ENCODE data around the gene POLR1F.
"Not testable (repeated sequence)": the region's sequence is repeated elsewhere in the genome, so short reads cannot be mapped to it uniquely, and the experiment has no call there.

The POLR1F gene

DNA sequence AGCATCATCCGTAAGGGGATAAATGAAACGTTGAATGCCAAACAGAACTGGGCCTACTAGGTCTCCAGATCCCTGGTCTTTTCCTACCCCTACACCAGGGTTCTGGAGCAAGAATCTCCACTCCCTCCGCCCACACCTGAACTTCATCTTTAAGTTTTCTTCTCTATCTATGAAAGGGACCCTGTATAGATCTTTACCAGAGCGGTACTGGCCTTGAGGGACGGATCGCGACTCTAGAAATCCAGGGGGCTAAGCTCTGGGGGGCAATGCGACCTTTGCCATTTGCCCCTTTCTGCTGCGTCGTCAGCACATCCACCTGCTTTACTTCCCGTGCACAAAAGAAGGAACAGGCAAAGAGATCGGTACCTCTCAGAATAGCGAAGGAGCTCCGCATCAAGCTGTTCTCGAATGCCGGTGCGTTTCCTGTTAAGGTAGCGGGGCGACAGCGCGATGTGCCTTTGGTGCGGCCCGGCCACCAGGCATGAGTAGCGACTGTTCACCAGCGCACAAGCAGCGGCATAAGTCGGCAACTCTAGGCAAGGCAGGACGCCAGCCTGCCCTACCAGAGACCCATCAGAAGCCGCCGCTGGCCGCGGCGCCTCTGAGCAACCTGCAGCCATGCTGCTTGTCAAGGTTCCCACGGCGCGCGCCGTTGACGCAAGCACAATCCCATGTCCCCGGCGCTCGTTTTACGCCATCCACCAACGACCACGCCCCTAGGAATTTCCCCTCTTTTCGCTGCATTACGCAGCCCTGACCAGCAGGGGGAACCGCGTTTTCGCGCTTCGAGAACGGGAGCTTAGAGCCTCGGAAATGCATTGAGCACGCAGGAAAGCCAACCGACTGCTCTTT, at the start of gene POLR1F:
TSS of gene POLR1F (minus strand) at position 641 of the 852 bp plus-strand sequence. CDS start at position 620, 21 bp downstream.
- peak; percentile 96 for DNase-seq

DNA sequence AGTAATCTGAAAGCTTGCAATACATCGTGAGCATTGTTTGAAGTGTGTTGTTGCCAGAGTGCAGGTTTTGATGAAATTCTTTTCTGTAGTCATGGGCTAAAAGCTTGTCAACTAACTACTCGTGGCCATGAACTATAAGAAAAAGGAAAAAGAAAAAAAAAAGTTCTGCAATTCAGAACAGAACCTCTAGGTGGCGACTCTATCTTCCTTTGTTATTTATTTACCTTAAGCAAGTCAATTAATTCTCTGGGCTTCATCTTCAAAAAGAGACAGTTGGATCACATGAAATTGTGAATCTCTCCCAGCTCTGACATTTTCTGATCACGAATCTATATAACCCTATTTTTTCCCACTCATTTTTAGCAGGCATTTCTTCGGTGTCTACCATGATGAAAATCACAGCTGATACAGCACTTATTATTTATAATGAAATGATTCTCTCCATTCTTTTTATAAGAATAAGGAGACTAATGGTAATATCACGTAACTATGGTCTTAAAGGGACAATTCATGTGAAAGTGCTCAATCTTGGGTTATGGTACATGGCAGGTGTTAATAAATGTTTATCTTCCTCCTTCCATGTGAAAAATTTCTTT, 45.8 kb upstream of the POLR1F start:
- DNase-seq: peak; percentile 36

- no peak for DNase-seq
Measured at GRCh38 chr7:19752020-19752419, 43.2 kb upstream of the POLR1F start.

- no peak for DNase-seq
Measured at GRCh38 chr7:19749658-19750057, 40.8 kb upstream of the POLR1F start.

DNA sequence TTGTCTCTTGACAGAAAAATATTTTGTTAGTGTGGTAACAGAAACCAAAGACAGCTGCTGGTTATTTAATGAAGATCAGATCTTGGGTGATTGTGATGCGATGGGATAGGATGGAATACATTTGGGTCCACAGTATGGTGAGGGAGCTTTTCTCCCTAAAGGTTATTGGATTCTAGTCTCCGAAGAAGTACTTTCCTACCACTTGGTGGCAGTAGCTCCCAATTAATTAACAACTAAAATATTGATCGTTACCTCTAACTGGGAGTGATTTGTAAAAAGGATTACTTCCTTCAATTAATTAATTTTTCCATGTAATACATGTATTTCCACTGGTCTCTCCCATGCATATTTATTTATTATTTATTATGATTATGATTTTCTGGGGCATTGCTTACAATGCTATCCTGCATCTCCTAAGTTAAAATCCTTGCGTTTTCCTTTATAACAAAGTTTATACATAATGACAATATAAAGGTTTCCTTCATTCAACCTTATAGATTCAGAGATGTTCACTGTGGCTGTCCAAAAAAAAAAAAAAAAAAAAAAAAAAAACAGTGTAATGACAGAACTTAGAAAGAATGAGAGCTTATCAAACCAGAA, 39.0 kb upstream of the POLR1F start:
- peak; percentile 42 for DNase-seq

- no peak for DNase-seq
Measured at GRCh38 chr7:19744075-19744474, 35.2 kb upstream of the POLR1F start.

GRCh38 chr7:19728716-19729115, 19.9 kb upstream of the POLR1F start:
- DNase-seq: no peak

DNA sequence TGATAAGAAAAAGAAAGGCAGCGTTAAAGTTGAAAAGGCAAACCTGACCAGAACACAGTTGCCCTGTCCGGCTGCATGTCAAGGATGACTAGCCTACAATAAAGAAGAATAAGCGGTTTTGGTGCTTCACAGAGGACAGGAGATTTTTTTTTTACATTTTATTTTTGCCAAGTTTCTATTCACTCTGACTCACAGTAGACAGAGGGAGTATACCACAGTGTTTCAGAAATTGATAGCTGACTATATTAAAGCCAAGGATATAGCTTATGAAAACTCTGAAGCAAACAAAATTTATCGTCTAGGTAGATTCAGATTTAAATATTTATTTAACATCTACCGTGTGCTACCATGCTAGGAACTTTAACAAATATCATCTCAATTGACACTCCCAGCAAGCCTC, 16.9 kb upstream of the POLR1F start:
- no peak for DNase-seq

- DNase-seq: no peak
Measured at GRCh38 chr7:19715499-19715898, 6.7 kb upstream of the POLR1F start.

DNA sequence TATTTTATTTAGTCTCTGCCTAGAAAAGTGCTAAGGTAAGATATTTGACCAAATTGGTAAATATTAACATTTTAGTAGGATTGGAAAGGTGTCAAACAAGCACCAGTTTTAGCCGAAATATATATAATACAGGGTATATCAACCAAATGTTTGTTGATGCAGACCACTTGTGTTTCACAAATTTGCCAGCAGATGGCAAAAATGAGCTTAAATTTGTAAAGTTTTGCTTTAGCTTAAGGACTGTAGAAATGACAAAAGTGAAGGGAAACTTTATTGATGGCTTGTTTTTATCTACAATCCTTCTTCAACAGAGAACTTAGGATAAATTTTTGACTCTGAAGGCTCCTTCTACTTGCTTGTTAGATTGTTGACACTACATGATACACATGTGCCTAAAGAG, 4.8 kb upstream of the POLR1F start:
- no peak for DNase-seq

DNA sequence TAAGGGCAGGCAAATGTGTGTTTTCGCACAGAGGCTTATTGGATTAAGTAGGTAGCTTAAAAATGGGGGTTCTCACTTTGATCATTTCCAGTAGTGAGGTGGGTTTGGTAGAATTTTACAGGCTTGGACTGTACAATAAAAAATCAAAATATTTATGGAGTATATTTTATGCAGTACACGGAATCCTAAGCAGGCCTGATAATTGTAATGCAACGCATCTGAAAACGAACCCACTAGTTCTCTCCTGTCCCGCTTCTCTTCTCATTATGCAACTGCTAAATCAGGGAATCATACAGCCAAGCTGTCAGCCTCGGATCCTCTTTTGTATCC, 377 bp upstream of the POLR1F start:
- DNase-seq: no peak

- no peak for DNase-seq
Measured at GRCh38 chr7:19707240-19707639, 1.6 kb downstream of the POLR1F start.

- DNase-seq: no peak
Measured at GRCh38 chr7:19705663-19706062, 3.2 kb downstream of the POLR1F start.

DNA sequence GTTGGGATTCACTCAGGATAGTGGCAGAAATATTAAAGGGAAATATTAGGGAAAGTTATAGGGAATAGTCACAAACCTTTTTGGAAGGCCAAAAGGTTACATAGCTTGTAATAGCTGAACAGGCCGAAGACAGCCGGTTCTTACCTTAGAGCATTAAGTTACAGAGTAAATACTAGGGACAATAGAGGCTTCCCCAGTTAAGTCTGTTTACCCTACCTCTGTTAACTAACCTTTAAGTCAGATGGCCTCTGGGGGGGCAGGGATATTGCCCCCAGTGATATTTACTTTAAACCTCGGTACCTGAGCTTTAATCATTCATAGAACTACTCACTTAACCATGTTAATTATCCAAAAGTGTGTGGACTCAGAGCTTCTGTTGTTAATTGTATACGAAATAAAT, 7.4 kb downstream of the POLR1F start:
- peak; percentile 2 for DNase-seq

DNA sequence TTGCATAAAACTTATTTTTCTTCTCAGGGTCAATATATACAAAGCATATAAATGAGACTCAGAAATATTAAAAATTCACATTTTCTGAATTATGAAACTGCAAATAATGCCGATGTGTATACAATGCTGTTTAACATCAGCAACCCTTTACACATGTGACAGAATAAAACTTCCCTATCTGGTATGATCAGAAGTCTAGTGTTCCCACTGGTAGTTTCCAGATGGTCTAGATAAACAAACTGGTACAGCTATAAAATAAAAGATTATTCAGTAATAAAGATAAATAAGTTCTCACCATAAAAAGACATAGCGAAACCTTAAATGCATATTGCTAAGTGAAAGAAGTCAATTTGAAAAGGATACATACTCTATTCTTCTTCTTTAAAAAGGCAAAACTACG, 7.9 kb downstream of the POLR1F start:
- DNase-seq: no peak

DNA sequence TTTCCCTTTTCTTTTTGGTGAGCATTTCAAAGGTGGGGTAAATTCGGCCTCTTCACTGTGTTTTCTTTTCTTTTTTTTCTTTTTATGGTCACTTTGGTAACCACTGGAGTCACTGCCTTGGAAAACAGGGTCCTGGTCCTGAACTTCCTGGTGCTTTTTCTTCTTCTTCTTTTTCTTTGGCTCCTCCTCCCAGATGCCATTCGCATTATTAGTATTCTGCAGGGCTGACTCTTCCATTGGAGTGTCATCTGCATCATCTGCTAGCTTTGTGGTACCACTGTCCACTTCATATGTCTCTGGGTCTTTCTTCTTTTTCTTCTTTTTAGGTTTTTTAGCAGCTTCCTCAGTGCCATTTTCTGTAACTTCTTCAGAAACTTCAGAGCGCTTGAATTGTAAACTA, 10.5 kb downstream of the POLR1F start:
- DNase-seq: no peak

DNA sequence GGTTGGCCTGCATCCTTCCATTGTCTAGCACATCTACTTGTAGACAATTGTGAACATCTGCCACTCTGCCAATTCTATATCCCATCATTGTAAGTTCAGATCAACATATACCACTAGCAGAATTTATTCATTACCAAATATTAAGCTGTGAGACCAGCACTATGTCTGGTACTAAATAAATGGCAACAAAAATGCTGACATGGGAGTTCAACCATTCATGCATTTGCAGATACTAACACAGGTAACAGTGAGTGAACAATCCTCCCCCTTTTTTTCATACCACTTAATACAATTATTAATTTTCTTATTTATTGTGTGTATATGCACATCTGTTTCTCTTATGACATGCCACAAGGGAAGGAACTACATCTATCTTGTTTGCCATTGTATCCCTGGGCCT, 11.9 kb downstream of the POLR1F start:
- no peak for DNase-seq

DNA sequence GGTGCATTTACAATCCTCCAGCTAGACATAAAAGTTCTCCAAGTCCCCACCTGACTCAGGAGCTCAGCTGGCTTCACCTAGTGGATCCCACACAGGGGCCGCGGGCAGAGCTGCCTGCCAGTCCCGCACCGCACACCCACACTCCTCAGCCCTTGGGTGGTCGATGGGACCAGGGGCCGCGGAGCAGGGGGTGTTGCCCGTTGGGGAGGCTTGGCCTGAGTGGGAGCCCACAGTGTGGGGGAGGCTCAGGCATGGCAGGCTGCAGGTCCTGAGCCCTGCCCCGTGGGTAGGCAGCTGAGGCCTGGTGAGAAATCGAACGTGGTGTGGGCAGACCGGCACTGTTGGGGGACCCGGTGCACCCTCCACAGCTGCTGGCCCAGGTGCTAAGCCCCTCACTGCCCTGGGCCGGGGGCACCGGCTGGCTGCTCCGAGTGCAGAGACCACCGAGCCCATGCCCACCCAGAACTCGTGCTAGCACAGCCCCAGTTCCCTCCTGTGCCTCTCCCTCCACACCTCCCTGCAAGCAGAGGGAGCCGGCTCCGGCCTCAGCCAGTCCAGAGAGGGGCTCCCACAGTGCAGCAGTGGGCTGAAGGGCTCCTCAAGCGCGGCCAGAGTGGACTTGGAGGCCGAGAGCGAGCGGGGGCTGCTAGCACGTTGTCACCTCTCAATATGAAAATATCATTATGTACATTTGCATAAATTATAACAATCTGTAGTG, 16.6 kb downstream of the POLR1F start:
- no peak for DNase-seq

- DNase-seq: no peak
Measured at GRCh38 chr7:19690736-19691135, 18.1 kb downstream of the POLR1F start.

- not testable (repeated sequence) for DNase-seq
Measured at GRCh38 chr7:19689130-19689529, 19.7 kb downstream of the POLR1F start.

DNA sequence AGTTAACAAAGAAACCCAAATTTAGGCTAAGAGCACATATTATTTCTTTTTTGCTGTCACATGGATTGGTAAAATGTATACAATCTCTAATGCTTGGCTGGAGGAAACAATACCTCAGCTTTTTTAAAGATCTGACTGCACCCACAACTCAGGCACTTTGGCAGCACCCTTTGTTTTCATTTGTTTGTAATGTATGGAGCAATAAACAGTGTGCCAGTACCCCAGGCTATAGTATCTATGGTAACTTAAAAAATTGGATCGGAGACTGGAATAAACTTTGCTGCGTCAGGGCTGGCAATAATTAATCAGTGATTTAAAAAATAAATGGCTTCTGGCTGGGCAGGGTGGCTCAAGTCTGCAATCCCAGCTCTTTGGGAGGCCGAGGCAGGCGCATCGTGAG, 27.2 kb downstream of the POLR1F start:
- DNase-seq: no peak

GRCh38 chr7:19677180-19677579, 31.7 kb downstream of the POLR1F start:
- no peak for DNase-seq

- DNase-seq: no peak
Measured at GRCh38 chr7:19675816-19676215, 33.0 kb downstream of the POLR1F start.

Measured in NCI-H1092 (cell line).